HepG2 (cell line): Measurements from ENCODE around the gene CDH22. TPM values are rescaled to one million over a fixed set of nuclear protein-coding genes. Genes with fewer than 3 reads are reported as not detected.

Experiments
- ATAC-seq: fragments of 200-7000 bp; cut with Tn5 transposase; 3 replicates; pipeline ENCODE4 v1.9.1; 2020; ENCODE audit warnings: mild to moderate bottlenecking, moderate library complexity
- BruUV-seq: library from RNA; stranded (reverse); fragments of 400-500 nt; replicated peaks from 2 replicates; lab custom pipeline; 2021; lab: Mats Ljungman, UMichigan
- CTCF ChIA-PET: fragments of 300-600 bp; formaldehyde crosslinking; extraction: SDS; loops from one replicate; lab custom pipeline; 2021; ENCODE audit warnings: low total read pairs, inconsistent platforms, low intra/inter-chr PET ratio; lab: Yijun Ruan, JAX
- POLR2A ChIA-PET: fragments of 350-600 bp; sonication (Branson Sonifier 250); formaldehyde crosslinking; loops from one replicate; lab custom pipeline; 2020; ENCODE audit warnings: antibody characterized with exemption, inconsistent platforms; lab: Yijun Ruan, JAX
- DNase-seq: peaks from one replicate; pipeline ENCODE4 v3.0.0-alpha.2; 2015; ENCODE audit warnings: low spot score
- FAIRE-seq: peaks from 3 replicates; lab custom pipeline; 2011; peaks lifted over from hg19 to GRCh38; lab: Jason Lieb, UNC
- H2AFZ ChIP-seq: one replicate; pipeline ENCODE4 v1.6.1; 2011; ENCODE audit warnings: low read length, inconsistent platforms
- H3K27ac ChIP-seq: fragments of 300-600 bp; 3 replicates; pipeline ENCODE4 v1.8.0; 2011; ENCODE audit warnings: mixed run types, mild to moderate bottlenecking, mixed read lengths, low read length, inconsistent platforms; ENCODE audit not compliant: insufficient read depth; ENCODE audit errors: extremely low read length
- H3K27me3 ChIP-seq, 2 experiments: fragments of 200-600 bp in 1 of 2; 2 replicates in 1 of 2; 3 replicates in 1 of 2; pipeline versions ENCODE4 v1.6.0 to v1.8.0; 2011; ENCODE audit warnings: low read length in 2 of 2, mild to moderate bottlenecking in 2 of 2, moderate library complexity in 2 of 2, inconsistent platforms in 1 of 2; ENCODE audit not compliant: insufficient read depth in 2 of 2, control insufficient read depth in 1 of 2
- H3K36me3 ChIP-seq, 2 experiments: fragments of 200-600 bp in 1 of 2; replicated peaks in 1 of 2; 2 replicates in 1 of 2; 3 replicates in 1 of 2; pipeline versions ENCODE4 v1.5.1 to v1.8.0; 2011; ENCODE audit warnings: low read length in 2 of 2, inconsistent platforms in 1 of 2; ENCODE audit not compliant: insufficient read depth in 2 of 2, control insufficient read depth in 1 of 2
- H3K4me1 ChIP-seq: 2 replicates; pipeline ENCODE4 v1.5.1; 2012; ENCODE audit warnings: low read length, inconsistent platforms; ENCODE audit not compliant: insufficient read depth
- H3K4me2 ChIP-seq: 2 replicates; pipeline ENCODE4 v1.6.0; 2011; ENCODE audit warnings: low read depth, low read length, inconsistent platforms
- H3K4me3 ChIP-seq, 3 experiments: fragments of 200-600 bp in 1 of 3; sonication (generic), shearing (Covaris generic) in 1 of 3; replicated peaks in 1 of 3; 2 replicates each; pipeline ENCODE4 v1.5.1; 2011 to 2016; ENCODE audit warnings: low read length in 3 of 3, inconsistent platforms in 2 of 3, low read depth in 2 of 3, mild to moderate bottlenecking in 2 of 3, control low read depth in 1 of 3, mixed read lengths in 1 of 3; ENCODE audit not compliant: insufficient read depth in 1 of 3
- H3K79me2 ChIP-seq: one replicate; pipeline ENCODE4 v1.6.1; 2011; ENCODE audit warnings: low read length, inconsistent platforms; ENCODE audit not compliant: insufficient read depth
- H3K9ac ChIP-seq: 2 replicates; pipeline ENCODE4 v1.6.0; 2011; ENCODE audit warnings: mild to moderate bottlenecking, low read depth, low read length, inconsistent platforms; ENCODE audit not compliant: insufficient read depth
- H3K9me3 ChIP-seq: 2 replicates; pipeline ENCODE4 v1.5.1; 2012; ENCODE audit warnings: mild to moderate bottlenecking, low read length
- H4K20me1 ChIP-seq: 2 replicates; pipeline ENCODE4 v1.6.0; 2011; ENCODE audit warnings: inconsistent platforms, mild to moderate bottlenecking, low read length, moderate library complexity; ENCODE audit not compliant: insufficient read depth
- ARID3A ChIP-seq: IDR thresholded peaks from 2 replicates; pipeline ENCODE4 v1.6.1; 2012; ENCODE audit warnings: low read depth, low read length, improper control_type of control experiment
- CEBPG ChIP-seq: IDR thresholded peaks from 2 replicates; pipeline ENCODE4 v1.6.1; 2016
- HIC2 ChIP-seq: sonication (generic); formaldehyde crosslinking; IDR thresholded peaks from 2 replicates; pipeline ENCODE4 v1.9.0; 2022; ENCODE audit warnings: low read depth, missing genetic modification reagents
- HNF4G ChIP-seq, 2 experiments: sonication (generic) in 1 of 2; formaldehyde crosslinking in 1 of 2; IDR thresholded peaks; 2 replicates each; pipeline versions ENCODE4 v1.4.0 to v1.6.1; 2011 to 2020; ENCODE audit warnings: borderline replicate concordance in 2 of 2, low read depth in 2 of 2, mild to moderate bottlenecking in 2 of 2, low read length in 1 of 2, missing genetic modification reagents in 1 of 2, moderate library complexity in 1 of 2
- NR2F6 ChIP-seq, 2 experiments: IDR thresholded peaks; 2 replicates each; pipeline ENCODE4 v1.6.1; 2016; ENCODE audit warnings: antibody characterized with exemption in 1 of 2, mild to moderate bottlenecking in 1 of 2
- PRDM10 ChIP-seq: sonication (generic); formaldehyde crosslinking; IDR thresholded peaks from 2 replicates; pipeline ENCODE4 v1.4.0; 2020; ENCODE audit warnings: low read depth, missing genetic modification reagents
- WGBS: methylation state at CpG from one replicate; pipeline ENCODE4 v1.1.6; 2017; ENCODE audit warnings: low lambda C conversion rate; 5-methylcytosine and 5-hydroxymethylcytosine counted together
- in situ Hi-C: cut with HindIII; loops from 2 replicates; pipeline ENCODE4 v1.10.0; 2017; ENCODE audit warnings: low pct_unique_long_range_greater_than_20kb; ENCODE audit not compliant: extremely low pct_ligation_motif_present
- intact Hi-C: fragments of 100-400 bp; cut with micrococcal nuclease; formaldehyde crosslinking; loops from one replicate; pipeline ENCODE4 v1.10.0; 2022; ENCODE audit not compliant: unreplicated experiment
- polyA plus RNA-seq, 8 experiments: library from polyadenylated mRNA; depleted of rRNA in 3 of 8; stranded (reverse) in 7 of 8; unstranded in 1 of 8; fragments of >200 nt; fragmentation: Illumina TruSeq in 4 of 8; extraction: Trizol in 4 of 8; gene quantifications; 2 replicates each; pipeline versions ENCODE4 v1.2.1 to v1.2.3, GENCODE V29; 2011 to 2016; ENCODE audit warnings: low read depth in 4 of 8, missing spikeins in 1 of 8, mixed read lengths in 1 of 8; ENCODE audit not compliant: insufficient read depth in 1 of 8
- total RNA-seq, 5 experiments: library from RNA; depleted of rRNA; stranded (reverse); fragments of >200 nt; fragmentation: Illumina TruSeq; extraction: Trizol; gene quantifications; 2 replicates each; pipeline ENCODE4 v1.2.3, GENCODE V29; 2016; ENCODE audit warnings: low read depth in 1 of 5

The CDH22 gene
- total and polyA plus RNA-seq, 2 of the 13 experiments (the other 11 are each of a cell fraction or from before 2014, with no cell fraction given) = not detected

- BruUV-seq = no TSS peak
- H3K36me3 ChIP-seq = no peaks in the 10 kb centered on the region
- H3K79me2 ChIP-seq = no peaks in the 10 kb centered on the region
- H3K9me3 ChIP-seq = no peaks in the 10 kb centered on the region
- intact Hi-C loops (no loop called here), in situ Hi-C loops (no loop called here)
- no peak overlapping the region for H2AFZ ChIP-seq
- H3K27me3 ChIP-seq = peaks cover 24 to 92% of the 10 kb centered on the region in 2 experiments
- WGBS = 8% methylated on average over 5 of the region's 5 CpGs
- no peak for TF ChIP-seq PRDM10
- no peak overlapping the region for H3K9ac ChIP-seq
- CTCF ChIA-PET = no interaction called here
- FAIRE-seq = no peak
- DNase-seq = no peak
- H3K4me2 ChIP-seq = no peak overlapping the region
- POLR2A ChIA-PET = no interaction called here
- H3K4me3 ChIP-seq = no peak overlapping the region
- peaks cover 21% of the 10 kb centered on the region for H3K4me1 ChIP-seq
- ATAC-seq = no peak
- no peak overlapping the region for H3K27ac ChIP-seq
- H4K20me1 ChIP-seq = no peaks in the 10 kb centered on the region; the same call in 1 of the 2 replicates
Observed at GRCh38 chr20:46311719-46312074, 3.4 kb upstream of the CDH22 start.

DNA sequence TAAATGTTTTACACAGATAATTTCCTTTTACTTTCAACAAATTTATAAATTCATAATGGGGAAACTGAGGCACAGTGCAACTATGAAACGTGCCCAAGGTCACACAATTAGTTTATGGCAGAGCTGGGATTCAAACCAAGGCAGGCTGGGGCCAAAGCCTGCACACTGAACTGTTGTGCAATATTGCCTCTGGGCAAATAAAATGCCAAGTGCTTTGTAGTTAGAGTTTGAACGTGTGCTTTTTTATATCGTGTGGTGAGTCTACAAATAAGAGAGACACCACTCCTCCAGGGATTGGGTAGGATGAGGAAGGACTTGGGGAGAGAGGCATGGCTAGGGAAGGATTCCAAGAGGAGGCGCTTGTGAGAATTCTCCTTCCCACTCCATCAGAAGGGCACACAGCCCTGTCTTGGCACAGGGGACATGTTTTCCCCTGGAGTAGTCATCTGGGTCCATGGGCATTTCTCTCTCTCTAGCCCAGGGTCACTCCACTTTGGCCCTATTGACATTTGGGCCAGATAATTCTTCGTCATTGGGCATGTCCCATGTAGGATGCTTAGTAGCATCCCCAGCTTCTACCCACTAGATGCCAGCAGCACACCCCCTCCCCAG lies 2.8 kb upstream of the CDH22 start:
- no peak overlapping the region for H3K27ac ChIP-seq
- H3K9ac ChIP-seq = no peak overlapping the region
- FAIRE-seq = no peak
- H3K4me3 ChIP-seq = no peak overlapping the region
- 6% methylated on average over 5 of the region's 5 CpGs for WGBS
- H3K4me2 ChIP-seq = no peak overlapping the region
- ChIA-PET POLR2A (no interaction called here), CTCF (no interaction called here)
- no TSS peak for BruUV-seq
- intact Hi-C loops = no loop called here
- H3K4me1 ChIP-seq = peaks cover 21% of the 10 kb centered on the region
- no peak overlapping the region for H2AFZ ChIP-seq
- H3K36me3 ChIP-seq = no peaks in the 10 kb centered on the region
- in situ Hi-C loops = no loop called here
- H3K27me3 ChIP-seq = peaks cover 27 to 92% of the 10 kb centered on the region in 2 experiments
- no peaks in the 10 kb centered on the region; the same call in 1 of the 2 replicates for H4K20me1 ChIP-seq
- ATAC-seq = no peak
- H3K79me2 ChIP-seq = no peaks in the 10 kb centered on the region
- no peaks in the 10 kb centered on the region for H3K9me3 ChIP-seq
- DNase-seq = peak; percentile 58
- TF ChIP-seq HIC2 (CRISPR knock-in tag) = 0 out of 2 replicates have a peak, but pooled peaks have one; percentile 30
- TF ChIP-seq HNF4G (IDR thresholded peaks at IDR 0.05; ENCODE audit: borderline replicate concordance, low read depth, low read length) = no peak
- TF ChIP-seq HNF4G (CRISPR knock-in tag; IDR thresholded peaks at IDR 0.05; ENCODE audit: borderline replicate concordance, low read depth) = no peak
- peak; percentile 73 for TF ChIP-seq ARID3A
- peak; percentile 88 for TF ChIP-seq CEBPG
- 0 out of 2 replicates have a peak, but pooled peaks have one; percentile 13 for TF ChIP-seq NR2F6 (IDR thresholded peaks at IDR 0.05)
- no peak for TF ChIP-seq NR2F6 (CRISPR knock-in tag; IDR thresholded peaks at IDR 0.05)
